ENCODE measurements around the gene TIMM21. TPM values are rescaled to one million over a fixed set of nuclear protein-coding genes. Genes with fewer than 3 reads are reported as not detected.

TIMM21 gene
- total and polyA plus RNA-seq, 4 donors = 22.0 to 39.2 (median 30.0) TPM

- no peak for TF ChIP-seq MAX (IDR thresholded peaks at IDR 0.05)
- no peak for TF ChIP-seq ATF3 (IDR thresholded peaks at IDR 0.05)
- TF ChIP-seq RXRA (IDR thresholded peaks at IDR 0.05) = no peak
- TF ChIP-seq FOXA1 (IDR thresholded peaks at IDR 0.05) = no peak
- no peak for TF ChIP-seq REST (IDR thresholded peaks at IDR 0.05)
- TF ChIP-seq HNF4G (IDR thresholded peaks at IDR 0.05) = no peak
- TF ChIP-seq EGR1 (IDR thresholded peaks at IDR 0.05; ENCODE audit: low read depth in 2 of 2) = no peak
- no peak overlapping the region for H3K27ac ChIP-seq (ENCODE audit: low read depth in 1 of 2, low read length in 2 of 2)
- 69% methylated on average over 5 of the region's 5 CpGs for WGBS
- no peak overlapping the region for H3K9ac ChIP-seq (ENCODE audit: low read depth in 1 of 2, low read length in 2 of 2)
- H3K4me1 ChIP-seq (ENCODE audit: control insufficient read depth in 4 of 4, insufficient read depth in 4 of 4, low read length in 3 of 4) = no peaks in the 10 kb centered on the region
- no peak overlapping the region for H3K4me3 ChIP-seq (ENCODE audit: low read depth in 1 of 3, low read length in 3 of 3)
- no peak for DNase-seq (ENCODE audit: low spot score)
- no peaks in the 10 kb centered on the region for H3K9me3 ChIP-seq (ENCODE audit: control insufficient read depth in 4 of 4, low read length in 3 of 4)
- no peaks in the 10 kb centered on the region for H3K36me3 ChIP-seq (ENCODE audit: control insufficient read depth in 4 of 4, insufficient read depth in 3 of 4, low read depth in 1 of 4, low read length in 3 of 4)
- H3K27me3 ChIP-seq (ENCODE audit: control insufficient read depth in 4 of 4, insufficient read depth in 4 of 4, low read length in 3 of 4) = no peaks in the 10 kb centered on the region
Observed at GRCh38 chr18:74204526-74205152, 56.3 kb downstream of the TIMM21 start.

Other genes with a start within 250 kb of the TIMM21 start
- under 1 TPM; 0.47 to 0.50 TPM for gene FBXO15, start 689 bp upstream of the TIMM21 start, total RNA-seq
- under 1 TPM; 0.23 to 0.35 TPM for gene FBXO15, start 689 bp upstream of the TIMM21 start, polyA plus RNA-seq
- 100 to 1,000 TPM; 277 to 605 TPM for gene CYB5A, start 143.4 kb downstream of the TIMM21 start, total RNA-seq
- 1,000 to 10,000 TPM; 1,639 to 2,022 TPM for gene CYB5A, start 143.4 kb downstream of the TIMM21 start, polyA plus RNA-seq
- gene C18orf63, start 167.3 kb downstream of the TIMM21 start, total RNA-seq = not detected
- not detected for gene C18orf63, start 167.3 kb downstream of the TIMM21 start, polyA plus RNA-seq